ENCODE data around the gene B3GAT1. TPM values are rescaled to one million over a fixed set of nuclear protein-coding genes. Genes with fewer than 3 reads are reported as not detected.
A peak's percentile ranks its signal among the peaks of the same experiment; 100 is the strongest.

B3GAT1 gene
- total and polyA plus RNA-seq, 9 donors: 0.09 to 0.86 (median 0.27) TPM

- Histone ChIP-seq H3K4me3 (ENCODE audit: low read length) (no peak overlapping the region), H3K27me3 (ENCODE audit: control insufficient read depth, insufficient read depth, low read length) (peaks cover 6% of the 10 kb centered on the region), H3K4me1 (ENCODE audit: control insufficient read depth, insufficient read depth, low read length) (peaks cover 3% of the 10 kb centered on the region), H3K9me3 (replicated peaks; ENCODE audit: control insufficient read depth, low read depth, low read length) (no peaks in the 10 kb centered on the region), H3K27ac (ENCODE audit: low read length) (no peak overlapping the region), H3K36me3 (ENCODE audit: control insufficient read depth, insufficient read depth, low read length) (no peaks in the 10 kb centered on the region)
- WGBS (ENCODE audit: insufficient coverage): 47% methylated on average over 15 of the region's 22 CpGs
- no peak for DNase-seq
These were observed 46.8 kb downstream of the B3GAT1 start for GRCh38 chr11:134365011-134365925.

GRCh38 chr11:134364261-134364660 lies 47.8 kb downstream of the B3GAT1 start:
- no peak for DNase-seq
- WGBS (ENCODE audit: insufficient coverage): 78% methylated on average over 9 of the region's 9 CpGs
- H3K4me1 ChIP-seq (ENCODE audit: control insufficient read depth, insufficient read depth, low read length): peaks cover 3% of the 10 kb centered on the region
- no peak overlapping the region for H3K4me3 ChIP-seq (ENCODE audit: low read length)
- H3K27me3 ChIP-seq (ENCODE audit: control insufficient read depth, insufficient read depth, low read length): peaks cover 11% of the 10 kb centered on the region
- no peaks in the 10 kb centered on the region for H3K36me3 ChIP-seq (ENCODE audit: control insufficient read depth, insufficient read depth, low read length)
- H3K9me3 ChIP-seq (replicated peaks; ENCODE audit: control insufficient read depth, low read depth, low read length): no peaks in the 10 kb centered on the region
- H3K27ac ChIP-seq (ENCODE audit: low read length): no peak overlapping the region

GRCh38 chr11:134363592-134363991 lies 48.5 kb downstream of the B3GAT1 start:
- H3K36me3 ChIP-seq (ENCODE audit: control insufficient read depth, insufficient read depth, low read length): no peaks in the 10 kb centered on the region
- WGBS (ENCODE audit: insufficient coverage): 59% methylated on average over 4 of the region's 7 CpGs
- no peaks in the 10 kb centered on the region for H3K9me3 ChIP-seq (replicated peaks; ENCODE audit: control insufficient read depth, low read depth, low read length)
- H3K4me3 ChIP-seq (ENCODE audit: low read length): no peak overlapping the region
- no peak overlapping the region for H3K27ac ChIP-seq (ENCODE audit: low read length)
- DNase-seq: no peak
- H3K27me3 ChIP-seq (ENCODE audit: control insufficient read depth, insufficient read depth, low read length): peaks cover 11% of the 10 kb centered on the region
- peaks cover 3% of the 10 kb centered on the region for H3K4me1 ChIP-seq (ENCODE audit: control insufficient read depth, insufficient read depth, low read length)

- H3K27ac ChIP-seq (ENCODE audit: low read length): no peak overlapping the region
- no peak overlapping the region for H3K4me3 ChIP-seq (ENCODE audit: low read length)
- no peak for DNase-seq
- peaks cover 11% of the 10 kb centered on the region for H3K27me3 ChIP-seq (ENCODE audit: control insufficient read depth, insufficient read depth, low read length)
- peaks cover 3% of the 10 kb centered on the region for H3K4me1 ChIP-seq (ENCODE audit: control insufficient read depth, insufficient read depth, low read length)
- H3K36me3 ChIP-seq (ENCODE audit: control insufficient read depth, insufficient read depth, low read length): no peaks in the 10 kb centered on the region
- WGBS (ENCODE audit: insufficient coverage): 73% methylated on average over 9 of the region's 9 CpGs
- H3K9me3 ChIP-seq (replicated peaks; ENCODE audit: control insufficient read depth, low read depth, low read length): no peaks in the 10 kb centered on the region
These were observed 48.9 kb downstream of the B3GAT1 start for GRCh38 chr11:134363161-134363560.

GRCh38 chr11:134362192-134362901 lies 49.7 kb downstream of the B3GAT1 start:
- DNase-seq: no peak
- Histone ChIP-seq H3K4me3 (ENCODE audit: low read length) (no peak overlapping the region), H3K36me3 (ENCODE audit: control insufficient read depth, insufficient read depth, low read length) (no peaks in the 10 kb centered on the region), H3K27me3 (ENCODE audit: control insufficient read depth, insufficient read depth, low read length) (peaks cover 11% of the 10 kb centered on the region), H3K27ac (ENCODE audit: low read length) (no peak overlapping the region), H3K9me3 (replicated peaks; ENCODE audit: control insufficient read depth, low read depth, low read length) (no peaks in the 10 kb centered on the region), H3K4me1 (ENCODE audit: control insufficient read depth, insufficient read depth, low read length) (peaks cover 3% of the 10 kb centered on the region)
- 89% methylated on average over 23 of the region's 32 CpGs for WGBS (ENCODE audit: insufficient coverage)

- DNase-seq: no peak
- Histone ChIP-seq H3K27ac (ENCODE audit: low read length) (no peak overlapping the region), H3K36me3 (ENCODE audit: control insufficient read depth, insufficient read depth, low read length) (no peaks in the 10 kb centered on the region), H3K4me1 (ENCODE audit: control insufficient read depth, insufficient read depth, low read length) (peaks cover 3% of the 10 kb centered on the region), H3K9me3 (replicated peaks; ENCODE audit: control insufficient read depth, low read depth, low read length) (no peaks in the 10 kb centered on the region), H3K4me3 (ENCODE audit: low read length) (no peak overlapping the region), H3K27me3 (ENCODE audit: control insufficient read depth, insufficient read depth, low read length) (peaks cover 11% of the 10 kb centered on the region)
- WGBS (ENCODE audit: insufficient coverage): 63% methylated on average over 14 of the region's 26 CpGs
These were observed 50.4 kb downstream of the B3GAT1 start for GRCh38 chr11:134361661-134362060.

- 22% methylated on average over 20 of the region's 30 CpGs for WGBS (ENCODE audit: insufficient coverage)
- H3K27ac ChIP-seq (ENCODE audit: low read length): no peak overlapping the region
- H3K36me3 ChIP-seq (ENCODE audit: control insufficient read depth, insufficient read depth, low read length): no peaks in the 10 kb centered on the region
- H3K27me3 ChIP-seq (ENCODE audit: control insufficient read depth, insufficient read depth, low read length): peaks cover 11% of the 10 kb centered on the region
- peaks cover 3% of the 10 kb centered on the region for H3K4me1 ChIP-seq (ENCODE audit: control insufficient read depth, insufficient read depth, low read length)
- peak; percentile 76 for DNase-seq
- H3K9me3 ChIP-seq (replicated peaks; ENCODE audit: control insufficient read depth, low read depth, low read length): no peaks in the 10 kb centered on the region
- no peak overlapping the region for H3K4me3 ChIP-seq (ENCODE audit: low read length)
These were observed 51.8 kb downstream of the B3GAT1 start for GRCh38 chr11:134360050-134360835.

- Histone ChIP-seq H3K4me1 (ENCODE audit: control insufficient read depth, insufficient read depth, low read length) (no peaks in the 10 kb centered on the region), H3K9me3 (replicated peaks; ENCODE audit: control insufficient read depth, low read depth, low read length) (no peaks in the 10 kb centered on the region), H3K36me3 (ENCODE audit: control insufficient read depth, insufficient read depth, low read length) (no peaks in the 10 kb centered on the region), H3K27ac (ENCODE audit: low read length) (no peak overlapping the region), H3K4me3 (ENCODE audit: low read length) (no peak overlapping the region), H3K27me3 (ENCODE audit: control insufficient read depth, insufficient read depth, low read length) (peaks cover 11% of the 10 kb centered on the region)
- 87% methylated on average over 10 of the region's 10 CpGs for WGBS (ENCODE audit: insufficient coverage)
- DNase-seq: no peak
These were observed 52.4 kb downstream of the B3GAT1 start for GRCh38 chr11:134359646-134360045.

- no peaks in the 10 kb centered on the region for H3K4me1 ChIP-seq (ENCODE audit: control insufficient read depth, insufficient read depth, low read length)
- no peaks in the 10 kb centered on the region for H3K36me3 ChIP-seq (ENCODE audit: control insufficient read depth, insufficient read depth, low read length)
- no peak overlapping the region for H3K27ac ChIP-seq (ENCODE audit: low read length)
- H3K4me3 ChIP-seq (ENCODE audit: low read length): no peak overlapping the region
- no peaks in the 10 kb centered on the region for H3K9me3 ChIP-seq (replicated peaks; ENCODE audit: control insufficient read depth, low read depth, low read length)
- no peak for DNase-seq
- 82% methylated on average over 16 of the region's 18 CpGs for WGBS (ENCODE audit: insufficient coverage)
- H3K27me3 ChIP-seq (ENCODE audit: control insufficient read depth, insufficient read depth, low read length): peaks cover 11% of the 10 kb centered on the region
These were observed 53.1 kb downstream of the B3GAT1 start for GRCh38 chr11:134358856-134359490.
